Hindlimb muscle (tissue), 1 donor: ENCODE data around the gene MEAK7. TPM values are rescaled to one million over a fixed set of nuclear protein-coding genes. Genes with fewer than 3 reads are reported as not detected.
A peak's percentile ranks its signal among the peaks of the same experiment; 100 is the strongest.

ENCODE experiments used
- DNase-seq: peaks from one replicate; pipeline ENCODE4 v3.0.0-alpha.2; 2013
- polyA plus RNA-seq: library from polyadenylated mRNA; unstranded; fragments of 120-200 nt; gene quantifications from one replicate; pipeline ENCODE4 v1.2.1, GENCODE V29; 2013; ENCODE audit not compliant: insufficient read length

Gene MEAK7
- polyA plus RNA-seq, 1 donor, result 10.9 TPM

- no peak for DNase-seq
Observed at GRCh38 chr16:84486551-84487235, 17.8 kb downstream of the MEAK7 start.

GRCh38 chr16:84486126-84486525 lies 18.3 kb downstream of the MEAK7 start:
- no peak for DNase-seq

GRCh38 chr16:84485255-84486010 lies 19.0 kb downstream of the MEAK7 start:
- DNase-seq, result no peak

- peak; percentile 63 for DNase-seq
Observed at GRCh38 chr16:84484579-84485254, 19.7 kb downstream of the MEAK7 start.

- no peak for DNase-seq
Observed at GRCh38 chr16:84483882-84484565, 20.4 kb downstream of the MEAK7 start.

- no peak for DNase-seq
Observed at GRCh38 chr16:84482951-84483881, 21.2 kb downstream of the MEAK7 start.

- no peak for DNase-seq
Observed at GRCh38 chr16:84482001-84482891, 22.2 kb downstream of the MEAK7 start.

- DNase-seq, result no peak
Observed at GRCh38 chr16:84481051-84481735, 23.3 kb downstream of the MEAK7 start.

- no peak for DNase-seq
Observed at GRCh38 chr16:84479716-84480450, 24.6 kb downstream of the MEAK7 start.

- no peak for DNase-seq
Observed at GRCh38 chr16:84478172-84478947, 26.1 kb downstream of the MEAK7 start.

GRCh38 chr16:84477661-84478060 lies 26.8 kb downstream of the MEAK7 start:
- no peak for DNase-seq

- DNase-seq, result no peak
Observed at GRCh38 chr16:84476401-84476800, 28.1 kb downstream of the MEAK7 start.

GRCh38 chr16:84475643-84476240 lies 28.7 kb downstream of the MEAK7 start:
- DNase-seq, result no peak

- DNase-seq, result no peak
Observed at GRCh38 chr16:84471966-84472365, 32.5 kb downstream of the MEAK7 start.

- DNase-seq, result no peak
Observed at GRCh38 chr16:84471316-84471715, 33.1 kb downstream of the MEAK7 start.

GRCh38 chr16:84467709-84468108 lies 36.8 kb downstream of the MEAK7 start:
- no peak for DNase-seq

GRCh38 chr16:84467256-84467655 lies 37.2 kb downstream of the MEAK7 start:
- DNase-seq, result no peak

GRCh38 chr16:84466692-84467091 lies 37.8 kb downstream of the MEAK7 start:
- no peak for DNase-seq
